ENCODE data around the gene CTPS2. TPM values are rescaled to one million over a fixed set of nuclear protein-coding genes. Genes with fewer than 3 reads are reported as not detected.
"Not testable (repeated sequence)": the region's sequence is repeated elsewhere in the genome, so short reads cannot be mapped to it uniquely, and the experiment has no call there.

Gene CTPS2
- polyA plus RNA-seq, 1 donor, result 43.4 TPM

GRCh38 chrX:16610654-16611053, 101.8 kb downstream of the CTPS2 start:
- peaks cover 16% of the 10 kb centered on the region for H3K36me3 ChIP-seq (ENCODE audit: control insufficient read depth, insufficient read depth, low read length)
- H3K9me3 ChIP-seq (ENCODE audit: control insufficient read depth, low read depth, low read length); H3K27ac ChIP-seq (ENCODE audit: low read length); H3K4me3 ChIP-seq (ENCODE audit: low read length); H3K4me1 ChIP-seq (ENCODE audit: control insufficient read depth, insufficient read depth, low read length); DNase-seq; H3K27me3 ChIP-seq (ENCODE audit: control insufficient read depth, insufficient read depth, low read length): not testable (repeated sequence)
- no CpG with 5 or more reads among the region's 3 CpGs for WGBS (ENCODE audit: insufficient coverage, low lambda C conversion rate)

- Histone ChIP-seq H3K4me1 (ENCODE audit: control insufficient read depth, insufficient read depth, low read length) (no peaks in the 10 kb centered on the region), H3K9me3 (ENCODE audit: control insufficient read depth, low read depth, low read length) (no peaks in the 10 kb centered on the region), H3K27ac (ENCODE audit: low read length) (no peak overlapping the region), H3K4me3 (ENCODE audit: low read length) (no peak overlapping the region), H3K36me3 (ENCODE audit: control insufficient read depth, insufficient read depth, low read length) (peaks cover 12% of the 10 kb centered on the region), H3K27me3 (ENCODE audit: control insufficient read depth, insufficient read depth, low read length) (no peaks in the 10 kb centered on the region)
- WGBS (ENCODE audit: insufficient coverage, low lambda C conversion rate), result no CpG with 5 or more reads among the region's 1 CpG
- DNase-seq, result no peak
These were observed 102.3 kb downstream of the CTPS2 start for GRCh38 chrX:16610121-16610621.

GRCh38 chrX:16606142-16606720, 106.2 kb downstream of the CTPS2 start:
- no peaks in the 10 kb centered on the region for H3K4me1 ChIP-seq (ENCODE audit: control insufficient read depth, insufficient read depth, low read length)
- WGBS (ENCODE audit: insufficient coverage, low lambda C conversion rate), result no CpG with 5 or more reads among the region's 4 CpGs
- H3K9me3 ChIP-seq (ENCODE audit: control insufficient read depth, low read depth, low read length), result no peaks in the 10 kb centered on the region
- no peak for DNase-seq
- H3K36me3 ChIP-seq (ENCODE audit: control insufficient read depth, insufficient read depth, low read length), result peaks cover 4% of the 10 kb centered on the region
- H3K4me3 ChIP-seq (ENCODE audit: low read length), result no peak overlapping the region
- no peak overlapping the region for H3K27ac ChIP-seq (ENCODE audit: low read length)
- H3K27me3 ChIP-seq (ENCODE audit: control insufficient read depth, insufficient read depth, low read length), result no peaks in the 10 kb centered on the region

- H3K4me3 ChIP-seq (ENCODE audit: low read length), result no peak overlapping the region
- no peaks in the 10 kb centered on the region for H3K4me1 ChIP-seq (ENCODE audit: control insufficient read depth, insufficient read depth, low read length)
- H3K27me3 ChIP-seq (ENCODE audit: control insufficient read depth, insufficient read depth, low read length), result no peaks in the 10 kb centered on the region
- H3K36me3 ChIP-seq (ENCODE audit: control insufficient read depth, insufficient read depth, low read length), result peaks cover 6% of the 10 kb centered on the region
- peak; percentile 13 to 53 for DNase-seq
- WGBS (ENCODE audit: insufficient coverage, low lambda C conversion rate), result no CpG with 5 or more reads among the region's 2 CpGs
- H3K9me3 ChIP-seq (ENCODE audit: control insufficient read depth, low read depth, low read length), result no peaks in the 10 kb centered on the region
- peak overlapping the region; percentile 71 for H3K27ac ChIP-seq (ENCODE audit: low read length)
These were observed 108.1 kb downstream of the CTPS2 start for GRCh38 chrX:16604337-16604736.

GRCh38 chrX:16603822-16604221, 108.6 kb downstream of the CTPS2 start:
- DNase-seq, result peak; percentile 19 to 62
- WGBS (ENCODE audit: insufficient coverage, low lambda C conversion rate), result no CpG with 5 or more reads among the region's 4 CpGs
- no peaks in the 10 kb centered on the region for H3K4me1 ChIP-seq (ENCODE audit: control insufficient read depth, insufficient read depth, low read length)
- no peaks in the 10 kb centered on the region for H3K9me3 ChIP-seq (ENCODE audit: control insufficient read depth, low read depth, low read length)
- H3K27ac ChIP-seq (ENCODE audit: low read length), result peak overlapping the region; percentile 71
- H3K4me3 ChIP-seq (ENCODE audit: low read length), result no peak overlapping the region
- H3K27me3 ChIP-seq (ENCODE audit: control insufficient read depth, insufficient read depth, low read length), result no peaks in the 10 kb centered on the region
- peaks cover 6% of the 10 kb centered on the region for H3K36me3 ChIP-seq (ENCODE audit: control insufficient read depth, insufficient read depth, low read length)

GRCh38 chrX:16603235-16603634, 109.2 kb downstream of the CTPS2 start:
- not testable (repeated sequence) for DNase-seq
- H3K27ac ChIP-seq (ENCODE audit: low read length), result peak overlapping the region; percentile 71
- WGBS (ENCODE audit: insufficient coverage, low lambda C conversion rate), result no CpG with 5 or more reads among the region's 6 CpGs

GRCh38 chrX:16601885-16602284, 110.6 kb downstream of the CTPS2 start:
- DNase-seq, result no peak
- WGBS (ENCODE audit: insufficient coverage, low lambda C conversion rate), result no CpG with 5 or more reads among the region's 4 CpGs
- Histone ChIP-seq H3K27ac (ENCODE audit: low read length) (no peak overlapping the region), H3K9me3 (ENCODE audit: control insufficient read depth, low read depth, low read length) (no peaks in the 10 kb centered on the region), H3K4me1 (ENCODE audit: control insufficient read depth, insufficient read depth, low read length) (no peaks in the 10 kb centered on the region), H3K4me3 (ENCODE audit: low read length) (no peak overlapping the region), H3K27me3 (ENCODE audit: control insufficient read depth, insufficient read depth, low read length) (no peaks in the 10 kb centered on the region), H3K36me3 (ENCODE audit: control insufficient read depth, insufficient read depth, low read length) (peaks cover 3% of the 10 kb centered on the region)

More at GRCh38 chrX:16603235-16603634, 109.2 kb downstream of the CTPS2 start:
- not testable (repeated sequence) for H3K27me3 ChIP-seq (ENCODE audit: control insufficient read depth, insufficient read depth, low read length); H3K9me3 ChIP-seq (ENCODE audit: control insufficient read depth, low read depth, low read length); H3K4me1 ChIP-seq (ENCODE audit: control insufficient read depth, insufficient read depth, low read length); H3K4me3 ChIP-seq (ENCODE audit: low read length); H3K36me3 ChIP-seq (ENCODE audit: control insufficient read depth, insufficient read depth, low read length)

- no peak overlapping the region for H3K4me3 ChIP-seq (ENCODE audit: low read length)
- H3K4me1 ChIP-seq (ENCODE audit: control insufficient read depth, insufficient read depth, low read length), result no peaks in the 10 kb centered on the region
- WGBS (ENCODE audit: insufficient coverage, low lambda C conversion rate), result no CpG with 5 or more reads among the region's 3 CpGs
- no peaks in the 10 kb centered on the region for H3K9me3 ChIP-seq (ENCODE audit: control insufficient read depth, low read depth, low read length)
- H3K27me3 ChIP-seq (ENCODE audit: control insufficient read depth, insufficient read depth, low read length), result no peaks in the 10 kb centered on the region
- peaks cover under 1% of the 10 kb centered on the region for H3K36me3 ChIP-seq (ENCODE audit: control insufficient read depth, insufficient read depth, low read length)
- no peak overlapping the region for H3K27ac ChIP-seq (ENCODE audit: low read length)
- DNase-seq, result no peak
These were observed 118.0 kb downstream of the CTPS2 start for GRCh38 chrX:16594490-16594889.

GRCh38 chrX:16593801-16594200, 118.7 kb downstream of the CTPS2 start:
- no CpG with 5 or more reads among the region's 4 CpGs for WGBS (ENCODE audit: insufficient coverage, low lambda C conversion rate)
- Histone ChIP-seq H3K4me3 (ENCODE audit: low read length) (no peak overlapping the region), H3K36me3 (ENCODE audit: control insufficient read depth, insufficient read depth, low read length) (peaks cover 3% of the 10 kb centered on the region), H3K4me1 (ENCODE audit: control insufficient read depth, insufficient read depth, low read length) (no peaks in the 10 kb centered on the region), H3K27me3 (ENCODE audit: control insufficient read depth, insufficient read depth, low read length) (no peaks in the 10 kb centered on the region), H3K9me3 (ENCODE audit: control insufficient read depth, low read depth, low read length) (no peaks in the 10 kb centered on the region), H3K27ac (ENCODE audit: low read length) (no peak overlapping the region)
- DNase-seq, result no peak

GRCh38 chrX:16592194-16592770, 120.2 kb downstream of the CTPS2 start:
- no peak for DNase-seq
- no peaks in the 10 kb centered on the region for H3K27me3 ChIP-seq (ENCODE audit: control insufficient read depth, insufficient read depth, low read length)
- no peaks in the 10 kb centered on the region for H3K4me1 ChIP-seq (ENCODE audit: control insufficient read depth, insufficient read depth, low read length)
- H3K9me3 ChIP-seq (ENCODE audit: control insufficient read depth, low read depth, low read length), result no peaks in the 10 kb centered on the region
- H3K36me3 ChIP-seq (ENCODE audit: control insufficient read depth, insufficient read depth, low read length), result peaks cover 3% of the 10 kb centered on the region
- no peak overlapping the region for H3K27ac ChIP-seq (ENCODE audit: low read length)
- WGBS (ENCODE audit: insufficient coverage, low lambda C conversion rate), result no CpG with 5 or more reads among the region's 7 CpGs
- no peak overlapping the region for H3K4me3 ChIP-seq (ENCODE audit: low read length)

GRCh38 chrX:16589826-16590225, 122.6 kb downstream of the CTPS2 start:
- DNase-seq, result no peak

More at GRCh38 chrX:16589826-16590225, 122.6 kb downstream of the CTPS2 start:
- H3K27me3 ChIP-seq (ENCODE audit: control insufficient read depth, insufficient read depth, low read length), result no peaks in the 10 kb centered on the region
- no peaks in the 10 kb centered on the region for H3K9me3 ChIP-seq (ENCODE audit: control insufficient read depth, low read depth, low read length)
- no peak overlapping the region for H3K4me3 ChIP-seq (ENCODE audit: low read length)
- H3K4me1 ChIP-seq (ENCODE audit: control insufficient read depth, insufficient read depth, low read length), result no peaks in the 10 kb centered on the region
- peaks cover 3% of the 10 kb centered on the region for H3K36me3 ChIP-seq (ENCODE audit: control insufficient read depth, insufficient read depth, low read length)
- H3K27ac ChIP-seq (ENCODE audit: low read length), result no peak overlapping the region
